HCT116 (cell line): Measurements from ENCODE around the gene HLA-DPA1. TPM values are rescaled to one million over a fixed set of nuclear protein-coding genes. Genes with fewer than 3 reads are reported as not detected.

Source experiments
- ATAC-seq: fragments of 200-7000 bp; cut with Tn5 transposase; 2 replicates; pipeline ENCODE4 v1.9.1; 2020; ENCODE audit warnings: mild to moderate bottlenecking, moderate library complexity
- BruUV-seq: library from RNA; stranded (reverse); fragments of 400-500 nt; replicated peaks from 2 replicates; lab custom pipeline; 2021; lab: Mats Ljungman, UMichigan
- CTCF ChIA-PET: fragments of 300-600 bp; sonication (Branson Sonifier 250); formaldehyde crosslinking; loops from one replicate; lab custom pipeline; 2021; ENCODE audit warnings: antibody characterized with exemption; lab: Charles Lee
- POLR2A ChIA-PET: fragments of 300-600, 350-600 bp; sonication (Branson Sonifier 250); formaldehyde crosslinking; loops from one replicate; lab custom pipeline; 2021; ENCODE audit warnings: antibody characterized with exemption; lab: Charles Lee
- RAD21 ChIA-PET, 2 experiments: fragments of 300-600 bp; sonication (Branson Sonifier 250); formaldehyde crosslinking; loops; one replicate each; lab custom pipeline; 2023; ENCODE audit warnings: low total read pairs in 2 of 2; ENCODE audit not compliant: uncharacterized antibody in 2 of 2, unreplicated experiment in 2 of 2, low non-redundant PET in 1 of 2; lab: Charles Lee
- DNase-seq: peaks from one replicate; pipeline ENCODE4 v3.0.0-alpha.2; 2010; ENCODE audit warnings: low read depth, low spot score
- H2AFZ ChIP-seq: fragments of 200-600 bp; shearing (Covaris generic), sonication (generic); 2 replicates; pipeline ENCODE4 v1.6.1; 2017; ENCODE audit warnings: low read depth, mixed run types, mixed read lengths, antibody characterized with exemption, low read length; ENCODE audit not compliant: poor library complexity, severe bottlenecking
- H3K27ac ChIP-seq: 2 replicates; pipeline ENCODE4 v1.5.1; 2012; ENCODE audit warnings: low read depth, low read length
- H3K27me3 ChIP-seq: fragments of 200-600 bp; sonication (generic); 2 replicates; pipeline ENCODE4 v1.6.1; 2016; ENCODE audit warnings: mixed run types, low read length, mixed read lengths; ENCODE audit not compliant: insufficient read depth
- H3K36me3 ChIP-seq, 2 experiments: fragments of 200-500 bp in 1 of 2; fragments of 200-600 bp in 1 of 2; sonication (Bioruptor generic) in 1 of 2; sonication (generic) in 1 of 2; 2 replicates each; pipeline versions ENCODE4 v1.5.1 to v1.6.1; 2014 to 2016; ENCODE audit warnings: low read length in 2 of 2, inconsistent platforms in 1 of 2, mixed read lengths in 1 of 2, mixed run types in 1 of 2; ENCODE audit not compliant: insufficient read depth in 2 of 2, control insufficient read depth in 1 of 2
- H3K4me1 ChIP-seq, 2 experiments: fragments of 200-600 bp in 1 of 2; sonication (generic) in 1 of 2; 2 replicates each; pipeline versions ENCODE4 v1.5.1 to v1.6.1; 2012 to 2017; ENCODE audit warnings: low read length in 2 of 2, inconsistent platforms in 1 of 2, mild to moderate bottlenecking in 1 of 2, mixed read lengths in 1 of 2, mixed run types in 1 of 2, moderate library complexity in 1 of 2; ENCODE audit not compliant: insufficient read depth in 2 of 2, control insufficient read depth in 1 of 2
- H3K4me2 ChIP-seq: fragments of 200-600 bp; sonication (generic); 2 replicates; pipeline ENCODE4 v1.6.1; 2017; ENCODE audit warnings: mixed run types, low read length, mixed read lengths
- H3K4me3 ChIP-seq, 2 experiments: fragments of 200-600 bp in 1 of 2; sonication (generic) in 1 of 2; replicated peaks in 1 of 2; 2 replicates each; pipeline ENCODE4 v1.5.1; 2011 to 2016; ENCODE audit warnings: low read length in 2 of 2, control low read depth in 1 of 2, low read depth in 1 of 2, mild to moderate bottlenecking in 1 of 2, mixed read lengths in 1 of 2, mixed run types in 1 of 2
- H3K79me2 ChIP-seq: fragments of 200-600 bp; sonication (generic); 2 replicates; pipeline ENCODE4 v1.6.1; 2017; ENCODE audit warnings: mild to moderate bottlenecking, mixed run types, low read length, moderate library complexity, mixed read lengths; ENCODE audit not compliant: insufficient read depth
- H3K9ac ChIP-seq: fragments of 200-600 bp; sonication (generic); 2 replicates; pipeline ENCODE4 v1.6.1; 2016; ENCODE audit warnings: low read length, mixed read lengths
- H3K9me2 ChIP-seq: fragments of 200-600 bp; sonication (generic), shearing (Covaris generic); 2 replicates; pipeline ENCODE4 v1.6.1; 2017; ENCODE audit warnings: mixed run types, mild to moderate bottlenecking, moderate library complexity; ENCODE audit not compliant: insufficient read depth
- H3K9me3 ChIP-seq, 2 experiments: fragments of 200-500 bp in 1 of 2; fragments of 200-600 bp in 1 of 2; sonication (Bioruptor generic) in 1 of 2; sonication (generic) in 1 of 2; 2 replicates each; pipeline ENCODE4 v1.6.1; 2014 to 2017; ENCODE audit warnings: low read length in 2 of 2, mixed read lengths in 2 of 2, inconsistent platforms in 1 of 2, low read depth in 1 of 2, mild to moderate bottlenecking in 1 of 2, mixed run types in 1 of 2, moderate library complexity in 1 of 2; ENCODE audit not compliant: control insufficient read depth in 1 of 2, insufficient read depth in 1 of 2
- H4K20me1 ChIP-seq: fragments of 200-600 bp; sonication (generic), shearing (Covaris generic); 2 replicates; pipeline ENCODE4 v1.6.1; 2017; ENCODE audit warnings: mixed run types, mild to moderate bottlenecking, moderate library complexity; ENCODE audit not compliant: insufficient read depth
- EZH2 ChIP-seq: fragments of 200-600 bp; sonication (generic); IDR thresholded peaks from 2 replicates; pipeline ENCODE4 v1.6.1; 2017; ENCODE audit warnings: antibody characterized with exemption, mixed run types
- MAX ChIP-seq: IDR thresholded peaks from 2 replicates; pipeline ENCODE4 v1.6.1; 2012
- POLR2A ChIP-seq: IDR thresholded peaks from 2 replicates; pipeline ENCODE4 v1.7.0; 2011; ENCODE audit warnings: borderline replicate concordance; ENCODE audit not compliant: insufficient read depth, insufficient read length; ENCODE audit errors: extremely low read depth
- RAD21 ChIP-seq: IDR thresholded peaks from 2 replicates; pipeline ENCODE4 v1.6.1; 2012; ENCODE audit warnings: low read depth, mild to moderate bottlenecking
- SP1 ChIP-seq: IDR thresholded peaks from 2 replicates; pipeline ENCODE4 v1.6.1; 2012; ENCODE audit warnings: low read depth
- TCF7L2 ChIP-seq: IDR thresholded peaks from 2 replicates; pipeline ENCODE4 v1.7.0; 2011; ENCODE audit warnings: borderline replicate concordance, inconsistent platforms; ENCODE audit not compliant: insufficient read depth, insufficient read length; ENCODE audit errors: extremely low read depth
- ZNF274 ChIP-seq: fragments of 200-500 bp; sonication (Bioruptor generic); IDR thresholded peaks from 2 replicates; pipeline ENCODE4 v1.6.1; 2014; ENCODE audit warnings: mild to moderate bottlenecking, low read depth, low read length, inconsistent platforms
- intact Hi-C: fragments of 100-400 bp; cut with micrococcal nuclease; formaldehyde crosslinking; loops from 2 replicates; pipeline ENCODE4 v1.10.0; 2022
- total RNA-seq: library from RNA; stranded (reverse); gene quantifications from one replicate; pipeline ENCODE4 v1.2.1, GENCODE V29; 2021; ENCODE audit not compliant: unreplicated experiment
- TF ChIP-seq, protein P1 (sequence below), 3 experiments: fragments of 200-600 bp in 1 of 3; sonication (generic) in 1 of 3; IDR thresholded peaks in 2 of 3; conservative IDR thresholded peaks in 1 of 3; 2 replicates each; pipeline ENCODE4 v1.5.1; 2012 to 2017; ENCODE audit warnings: low read depth in 2 of 3, low read length in 2 of 3, antibody characterized with exemption in 1 of 3, borderline replicate concordance in 1 of 3, control low read depth in 1 of 3, mild to moderate bottlenecking in 1 of 3, mixed read lengths in 1 of 3, mixed run types in 1 of 3, moderate library complexity in 1 of 3; ENCODE audit not compliant: insufficient read depth in 1 of 3
- TF ChIP-seq, protein P2 (sequence below): IDR thresholded peaks from 2 replicates; pipeline ENCODE4 v1.6.1; 2012; ENCODE audit warnings: low read depth

The HLA-DPA1 gene
- total RNA-seq, 1 experiment from 2014 or later, result 0.89 TPM

DNA sequence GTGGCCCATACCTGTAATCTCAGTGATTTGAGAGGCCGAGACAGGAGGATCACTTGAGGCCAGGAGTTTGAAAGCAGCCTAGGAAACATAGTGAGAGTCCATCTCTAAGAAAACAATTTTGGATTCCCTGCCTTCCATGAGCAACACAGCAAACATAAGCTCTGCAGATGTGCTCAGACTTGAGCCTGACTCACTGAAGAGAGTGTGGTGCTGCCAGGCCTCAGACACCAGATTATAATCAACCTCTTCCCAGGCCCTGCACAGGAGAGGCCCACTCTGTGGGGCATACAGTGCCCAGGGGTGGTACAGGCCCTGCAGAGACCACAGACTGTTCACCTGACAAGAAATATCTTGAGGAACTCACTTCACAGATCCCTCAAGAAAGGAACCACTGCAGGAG lies 22.2 kb upstream of the HLA-DPA1 start (continued):
- TF ChIP-seq TCF7L2 (no peak), POLR2A (no peak)
- TF ChIP-seq, all 23 proteins: peak for 0

DNA sequence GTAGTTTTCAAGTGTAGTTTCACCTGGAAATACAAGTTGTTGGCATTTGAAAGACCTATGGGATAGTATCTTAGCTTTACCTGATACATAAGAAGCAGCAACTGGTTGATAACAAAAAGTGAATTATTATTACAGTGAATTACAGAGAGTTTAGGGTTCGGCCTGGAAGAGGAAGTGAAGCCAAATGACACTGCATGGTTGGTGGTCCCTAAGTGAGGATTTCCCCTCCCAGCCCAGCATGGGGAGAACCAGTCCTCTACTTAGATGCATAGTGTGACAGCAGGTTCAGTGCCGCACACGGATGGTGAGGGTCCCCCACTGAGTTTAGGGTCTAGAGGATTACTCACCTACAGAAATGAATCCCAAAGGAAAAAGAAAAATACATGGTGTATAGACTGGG lies 20.4 kb upstream of the HLA-DPA1 start:
- peaks cover 0 to 3% of the 10 kb centered on the region in 2 experiments; a peak in 2 of 4 replicates for H3K4me1 ChIP-seq
- H3K79me2 ChIP-seq, result no peaks in the 10 kb centered on the region
- no peaks in the 10 kb centered on the region for H3K9me2 ChIP-seq
- no peaks in the 10 kb centered on the region for H4K20me1 ChIP-seq
- TF ChIP-seq, protein P1, sequence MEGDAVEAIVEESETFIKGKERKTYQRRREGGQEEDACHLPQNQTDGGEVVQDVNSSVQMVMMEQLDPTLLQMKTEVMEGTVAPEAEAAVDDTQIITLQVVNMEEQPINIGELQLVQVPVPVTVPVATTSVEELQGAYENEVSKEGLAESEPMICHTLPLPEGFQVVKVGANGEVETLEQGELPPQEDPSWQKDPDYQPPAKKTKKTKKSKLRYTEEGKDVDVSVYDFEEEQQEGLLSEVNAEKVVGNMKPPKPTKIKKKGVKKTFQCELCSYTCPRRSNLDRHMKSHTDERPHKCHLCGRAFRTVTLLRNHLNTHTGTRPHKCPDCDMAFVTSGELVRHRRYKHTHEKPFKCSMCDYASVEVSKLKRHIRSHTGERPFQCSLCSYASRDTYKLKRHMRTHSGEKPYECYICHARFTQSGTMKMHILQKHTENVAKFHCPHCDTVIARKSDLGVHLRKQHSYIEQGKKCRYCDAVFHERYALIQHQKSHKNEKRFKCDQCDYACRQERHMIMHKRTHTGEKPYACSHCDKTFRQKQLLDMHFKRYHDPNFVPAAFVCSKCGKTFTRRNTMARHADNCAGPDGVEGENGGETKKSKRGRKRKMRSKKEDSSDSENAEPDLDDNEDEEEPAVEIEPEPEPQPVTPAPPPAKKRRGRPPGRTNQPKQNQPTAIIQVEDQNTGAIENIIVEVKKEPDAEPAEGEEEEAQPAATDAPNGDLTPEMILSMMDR (IDR thresholded peaks at IDR 0.05 in 2 of 3, conservative IDR thresholded peaks at IDR 0.05 in 1 of 3; ENCODE audit: borderline replicate concordance in 1 of 3, insufficient read depth in 1 of 3, low read depth in 2 of 3, low read length in 2 of 3), result no peak
- TF ChIP-seq SP1 (no peak), TCF7L2 (no peak), ZNF274 (no peak), MAX (no peak), EZH2 (no peak), RAD21 (no peak)
- TF ChIP-seq, protein P2, sequence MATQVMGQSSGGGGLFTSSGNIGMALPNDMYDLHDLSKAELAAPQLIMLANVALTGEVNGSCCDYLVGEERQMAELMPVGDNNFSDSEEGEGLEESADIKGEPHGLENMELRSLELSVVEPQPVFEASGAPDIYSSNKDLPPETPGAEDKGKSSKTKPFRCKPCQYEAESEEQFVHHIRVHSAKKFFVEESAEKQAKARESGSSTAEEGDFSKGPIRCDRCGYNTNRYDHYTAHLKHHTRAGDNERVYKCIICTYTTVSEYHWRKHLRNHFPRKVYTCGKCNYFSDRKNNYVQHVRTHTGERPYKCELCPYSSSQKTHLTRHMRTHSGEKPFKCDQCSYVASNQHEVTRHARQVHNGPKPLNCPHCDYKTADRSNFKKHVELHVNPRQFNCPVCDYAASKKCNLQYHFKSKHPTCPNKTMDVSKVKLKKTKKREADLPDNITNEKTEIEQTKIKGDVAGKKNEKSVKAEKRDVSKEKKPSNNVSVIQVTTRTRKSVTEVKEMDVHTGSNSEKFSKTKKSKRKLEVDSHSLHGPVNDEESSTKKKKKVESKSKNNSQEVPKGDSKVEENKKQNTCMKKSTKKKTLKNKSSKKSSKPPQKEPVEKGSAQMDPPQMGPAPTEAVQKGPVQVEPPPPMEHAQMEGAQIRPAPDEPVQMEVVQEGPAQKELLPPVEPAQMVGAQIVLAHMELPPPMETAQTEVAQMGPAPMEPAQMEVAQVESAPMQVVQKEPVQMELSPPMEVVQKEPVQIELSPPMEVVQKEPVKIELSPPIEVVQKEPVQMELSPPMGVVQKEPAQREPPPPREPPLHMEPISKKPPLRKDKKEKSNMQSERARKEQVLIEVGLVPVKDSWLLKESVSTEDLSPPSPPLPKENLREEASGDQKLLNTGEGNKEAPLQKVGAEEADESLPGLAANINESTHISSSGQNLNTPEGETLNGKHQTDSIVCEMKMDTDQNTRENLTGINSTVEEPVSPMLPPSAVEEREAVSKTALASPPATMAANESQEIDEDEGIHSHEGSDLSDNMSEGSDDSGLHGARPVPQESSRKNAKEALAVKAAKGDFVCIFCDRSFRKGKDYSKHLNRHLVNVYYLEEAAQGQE, result no peak
- ATAC-seq (no peak), DNase-seq (no peak)
- no peak overlapping the region for H3K27ac ChIP-seq
- H3K4me2 ChIP-seq, result no peak overlapping the region
- H3K36me3 ChIP-seq, result no peaks in the 10 kb centered on the region
- H2AFZ ChIP-seq, result no peak overlapping the region
- no peaks in the 10 kb centered on the region; a peak in 1 of 4 replicates for H3K9me3 ChIP-seq
- H3K4me3 ChIP-seq, result no peak overlapping the region
- no TSS peak for BruUV-seq
- CTCF ChIA-PET, result no interaction called here
- intact Hi-C loops, result loop anchor here (2.0 kb wide), 1 partner anchor 79 kb away; no protein-coding TSS in a partner anchor
- POLR2A ChIA-PET, result no interaction called here
- no peak overlapping the region for H3K9ac ChIP-seq
- RAD21 ChIA-PET, result no interaction called here
- no peaks in the 10 kb centered on the region for H3K27me3 ChIP-seq
